HepG2 (cell line): ENCODE results near the gene IAPP. TPM values are rescaled to one million over a fixed set of nuclear protein-coding genes. Genes with fewer than 3 reads are reported as not detected.

Source experiments
- ATAC-seq: fragments of 200-7000 bp; cut with Tn5 transposase; 3 replicates; pipeline ENCODE4 v1.9.1; 2020; ENCODE audit warnings: mild to moderate bottlenecking, moderate library complexity
- BruUV-seq: library from RNA; stranded (reverse); fragments of 400-500 nt; replicated peaks from 2 replicates; lab custom pipeline; 2021; lab: Mats Ljungman, UMichigan
- CTCF ChIA-PET: fragments of 300-600 bp; formaldehyde crosslinking; extraction: SDS; loops from one replicate; lab custom pipeline; 2021; ENCODE audit warnings: low total read pairs, inconsistent platforms, low intra/inter-chr PET ratio; lab: Yijun Ruan, JAX
- POLR2A ChIA-PET: fragments of 350-600 bp; sonication (Branson Sonifier 250); formaldehyde crosslinking; loops from one replicate; lab custom pipeline; 2020; ENCODE audit warnings: antibody characterized with exemption, inconsistent platforms; lab: Yijun Ruan, JAX
- DNase-seq: peaks from one replicate; pipeline ENCODE4 v3.0.0-alpha.2; 2015; ENCODE audit warnings: low spot score
- FAIRE-seq: peaks from 3 replicates; lab custom pipeline; 2011; peaks lifted over from hg19 to GRCh38; lab: Jason Lieb, UNC
- H2AFZ ChIP-seq: one replicate; pipeline ENCODE4 v1.6.1; 2011; ENCODE audit warnings: low read length, inconsistent platforms
- H3K27ac ChIP-seq: fragments of 300-600 bp; 3 replicates; pipeline ENCODE4 v1.8.0; 2011; ENCODE audit warnings: mixed run types, mild to moderate bottlenecking, mixed read lengths, low read length, inconsistent platforms; ENCODE audit not compliant: insufficient read depth; ENCODE audit errors: extremely low read length
- H3K27me3 ChIP-seq, 2 experiments: fragments of 200-600 bp in 1 of 2; 2 replicates in 1 of 2; 3 replicates in 1 of 2; pipeline versions ENCODE4 v1.6.0 to v1.8.0; 2011; ENCODE audit warnings: low read length in 2 of 2, mild to moderate bottlenecking in 2 of 2, moderate library complexity in 2 of 2, inconsistent platforms in 1 of 2; ENCODE audit not compliant: insufficient read depth in 2 of 2, control insufficient read depth in 1 of 2
- H3K36me3 ChIP-seq, 2 experiments: fragments of 200-600 bp in 1 of 2; replicated peaks in 1 of 2; 2 replicates in 1 of 2; 3 replicates in 1 of 2; pipeline versions ENCODE4 v1.5.1 to v1.8.0; 2011; ENCODE audit warnings: low read length in 2 of 2, inconsistent platforms in 1 of 2; ENCODE audit not compliant: insufficient read depth in 2 of 2, control insufficient read depth in 1 of 2
- H3K4me1 ChIP-seq: 2 replicates; pipeline ENCODE4 v1.5.1; 2012; ENCODE audit warnings: low read length, inconsistent platforms; ENCODE audit not compliant: insufficient read depth
- H3K4me2 ChIP-seq: 2 replicates; pipeline ENCODE4 v1.6.0; 2011; ENCODE audit warnings: low read depth, low read length, inconsistent platforms
- H3K4me3 ChIP-seq, 3 experiments: fragments of 200-600 bp in 1 of 3; sonication (generic), shearing (Covaris generic) in 1 of 3; replicated peaks in 1 of 3; 2 replicates each; pipeline ENCODE4 v1.5.1; 2011 to 2016; ENCODE audit warnings: low read length in 3 of 3, inconsistent platforms in 2 of 3, low read depth in 2 of 3, mild to moderate bottlenecking in 2 of 3, control low read depth in 1 of 3, mixed read lengths in 1 of 3; ENCODE audit not compliant: insufficient read depth in 1 of 3
- H3K79me2 ChIP-seq: one replicate; pipeline ENCODE4 v1.6.1; 2011; ENCODE audit warnings: low read length, inconsistent platforms; ENCODE audit not compliant: insufficient read depth
- H3K9ac ChIP-seq: 2 replicates; pipeline ENCODE4 v1.6.0; 2011; ENCODE audit warnings: mild to moderate bottlenecking, low read depth, low read length, inconsistent platforms; ENCODE audit not compliant: insufficient read depth
- H3K9me3 ChIP-seq: 2 replicates; pipeline ENCODE4 v1.5.1; 2012; ENCODE audit warnings: mild to moderate bottlenecking, low read length
- H4K20me1 ChIP-seq: 2 replicates; pipeline ENCODE4 v1.6.0; 2011; ENCODE audit warnings: inconsistent platforms, mild to moderate bottlenecking, low read length, moderate library complexity; ENCODE audit not compliant: insufficient read depth
- ARID3A ChIP-seq: IDR thresholded peaks from 2 replicates; pipeline ENCODE4 v1.6.1; 2012; ENCODE audit warnings: low read depth, low read length, improper control_type of control experiment
- ARNT2 ChIP-seq: sonication (generic); formaldehyde crosslinking; IDR thresholded peaks from 2 replicates; pipeline ENCODE4 v1.8.0; 2022; ENCODE audit warnings: mild to moderate bottlenecking, low read depth, missing genetic modification reagents, moderate library complexity
- ATF6 ChIP-seq: sonication (generic); formaldehyde crosslinking; conservative IDR thresholded peaks from 2 replicates; pipeline ENCODE4 v1.4.0; 2020; ENCODE audit warnings: missing genetic modification reagents
- CHD4 ChIP-seq: fragments of 200-600 bp; sonication (generic); IDR thresholded peaks from 2 replicates; pipeline ENCODE4 v1.7.0; 2017; ENCODE audit warnings: mild to moderate bottlenecking, low read length, borderline replicate concordance
- CREB1 ChIP-seq, 2 experiments: fragments of 450-650 bp in 1 of 2; IDR thresholded peaks; 2 replicates each; pipeline ENCODE4 v1.6.1; 2016 to 2017; ENCODE audit warnings: control low read depth in 1 of 2, mild to moderate bottlenecking in 1 of 2, missing compliant biosample characterization in 1 of 2, missing genetic modification characterization in 1 of 2
- GABPB1 ChIP-seq: IDR thresholded peaks from 2 replicates; pipeline ENCODE4 v1.6.1; 2016; ENCODE audit warnings: mild to moderate bottlenecking, missing genetic modification reagents, moderate library complexity, missing compliant biosample characterization
- HNRNPUL1 ChIP-seq: fragments of 200-400 bp; formaldehyde crosslinking; IDR thresholded peaks from 2 replicates; pipeline ENCODE4 v1.6.1; 2017; ENCODE audit warnings: low read depth, mild to moderate bottlenecking, low read length, moderate library complexity
- NFYB ChIP-seq: sonication (generic); formaldehyde crosslinking; IDR thresholded peaks from 2 replicates; pipeline ENCODE4 v1.4.0; 2020; ENCODE audit warnings: missing genetic modification reagents
- POLR2G ChIP-seq: fragments of 200-400 bp; formaldehyde crosslinking; IDR thresholded peaks from 2 replicates; pipeline ENCODE4 v1.6.1; 2018; ENCODE audit warnings: mild to moderate bottlenecking, low read depth, low read length, moderate library complexity
- RBM39 ChIP-seq: fragments of 200-400 bp; formaldehyde crosslinking; IDR thresholded peaks from one replicate; pipeline ENCODE4 v1.6.1; 2018; ENCODE audit warnings: antibody characterized with exemption, mild to moderate bottlenecking, low read depth, low read length; ENCODE audit not compliant: poor library complexity, severe bottlenecking
- TAF1 ChIP-seq: sonication (generic); formaldehyde crosslinking; IDR thresholded peaks from 2 replicates; pipeline ENCODE4 v1.4.0; 2020; ENCODE audit warnings: missing genetic modification reagents
- TFAP4 ChIP-seq: sonication (generic); IDR thresholded peaks from 2 replicates; pipeline ENCODE4 v1.6.1; 2016; ENCODE audit warnings: low read depth, borderline replicate concordance
- ZFP36L1 ChIP-seq: sonication (generic); formaldehyde crosslinking; IDR thresholded peaks from 2 replicates; pipeline ENCODE4 v1.8.0; 2022; ENCODE audit warnings: mild to moderate bottlenecking, missing genetic modification reagents, moderate library complexity
- ZNF280D ChIP-seq: sonication (generic); formaldehyde crosslinking; IDR thresholded peaks from 2 replicates; pipeline ENCODE4 v1.5.1; 2020; ENCODE audit warnings: mild to moderate bottlenecking, missing genetic modification reagents
- ZNF550 ChIP-seq: sonication (generic); formaldehyde crosslinking; IDR thresholded peaks from 2 replicates; pipeline ENCODE4 v1.4.0; 2020; ENCODE audit warnings: mild to moderate bottlenecking, missing genetic modification reagents, borderline replicate concordance
- WGBS: methylation state at CpG from one replicate; pipeline ENCODE4 v1.1.6; 2017; ENCODE audit warnings: low lambda C conversion rate; 5-methylcytosine and 5-hydroxymethylcytosine counted together
- in situ Hi-C: cut with HindIII; loops from 2 replicates; pipeline ENCODE4 v1.10.0; 2017; ENCODE audit warnings: low pct_unique_long_range_greater_than_20kb; ENCODE audit not compliant: extremely low pct_ligation_motif_present
- intact Hi-C: fragments of 100-400 bp; cut with micrococcal nuclease; formaldehyde crosslinking; loops from one replicate; pipeline ENCODE4 v1.10.0; 2022; ENCODE audit not compliant: unreplicated experiment
- polyA plus RNA-seq, 8 experiments: library from polyadenylated mRNA; depleted of rRNA in 3 of 8; stranded (reverse) in 7 of 8; unstranded in 1 of 8; fragments of >200 nt; fragmentation: Illumina TruSeq in 4 of 8; extraction: Trizol in 4 of 8; gene quantifications; 2 replicates each; pipeline versions ENCODE4 v1.2.1 to v1.2.3, GENCODE V29; 2011 to 2016; ENCODE audit warnings: low read depth in 4 of 8, missing spikeins in 1 of 8, mixed read lengths in 1 of 8; ENCODE audit not compliant: insufficient read depth in 1 of 8
- total RNA-seq, 5 experiments: library from RNA; depleted of rRNA; stranded (reverse); fragments of >200 nt; fragmentation: Illumina TruSeq; extraction: Trizol; gene quantifications; 2 replicates each; pipeline ENCODE4 v1.2.3, GENCODE V29; 2016; ENCODE audit warnings: low read depth in 1 of 5

The IAPP gene
- total and polyA plus RNA-seq, 2 of the 13 experiments (the other 11 are each of a cell fraction or from before 2014, with no cell fraction given), result not detected

GRCh38 chr12:21340403-21340802 lies 32.3 kb upstream of the IAPP start (continued):
- TF ChIP-seq ARID3A, result no peak
- TF ChIP-seq RBM39, result no peak
- no peak for TF ChIP-seq ATF6 (CRISPR knock-in tag)

- Histone ChIP-seq H3K79me2 (no peaks in the 10 kb centered on the region), H3K36me3 (no peaks in the 10 kb centered on the region), H4K20me1 (no peaks in the 10 kb centered on the region), H3K9ac (no peak overlapping the region), H3K4me2 (no peak overlapping the region), H3K9me3 (no peaks in the 10 kb centered on the region), H3K4me3 (no peak overlapping the region), H2AFZ (no peak overlapping the region), H3K27me3 (no peaks in the 10 kb centered on the region), H3K4me1 (0 out of 2 replicates have a peak, but pooled peaks cover 2% of the 10 kb centered on the region), H3K27ac (no peak overlapping the region)
- no TSS peak for BruUV-seq
- no peak for DNase-seq
- CTCF ChIA-PET, result no interaction called here
- 3% methylated on average over 4 of the region's 4 CpGs for WGBS
- POLR2A ChIA-PET, result no interaction called here
- intact Hi-C loops, result no loop called here
- no peak for FAIRE-seq
- in situ Hi-C loops, result no loop called here
- no peak for ATAC-seq
- no peak for TF ChIP-seq ARNT2 (CRISPR knock-in tag)
- no peak for TF ChIP-seq HNRNPUL1
- no peak for TF ChIP-seq NFYB (CRISPR knock-in tag)
- TF ChIP-seq TFAP4, result no peak
- TF ChIP-seq CHD4, result no peak
- no peak for TF ChIP-seq ZNF280D (CRISPR knock-in tag)
- no peak for TF ChIP-seq GABPB1
- no peak for TF ChIP-seq TAF1 (CRISPR knock-in tag)
- no peak for TF ChIP-seq CREB1 (IDR thresholded peaks at IDR 0.05)
- TF ChIP-seq CREB1 (CRISPR knock-in tag; IDR thresholded peaks at IDR 0.05), result no peak
- TF ChIP-seq ZNF550 (CRISPR knock-in tag), result no peak
- no peak for TF ChIP-seq ZFP36L1 (CRISPR knock-in tag)
- TF ChIP-seq POLR2G, result no peak
Measured at GRCh38 chr12:21341769-21342168, 30.9 kb upstream of the IAPP start.
